Stimulated activated naive CD8-positive, alpha-beta T cell treated with anti-CD3 and anti-CD28 coated beads, Interleukin-15, Interleukin-2, amounts not matched to agents 100 ng/mL and 50 ng/mL, for 24 hours (primary cell): ENCODE results near the gene MAFG.

Experiments used
- H3K27ac Mint-ChIP-seq: one replicate; pipeline ENCODE4 v1.8.0; 2021; ENCODE audit warnings: mild to moderate bottlenecking, mixed read lengths
- H3K27me3 Mint-ChIP-seq: one replicate; pipeline ENCODE4 v1.8.0; 2021; ENCODE audit warnings: mixed read lengths
- H3K36me3 Mint-ChIP-seq: one replicate; pipeline ENCODE4 v1.8.0; 2021; ENCODE audit warnings: low read depth, mixed read lengths
- H3K4me1 Mint-ChIP-seq: one replicate; pipeline ENCODE4 v1.8.0; 2021; ENCODE audit warnings: low read depth, mixed read lengths
- H3K4me3 Mint-ChIP-seq: one replicate; pipeline ENCODE4 v1.8.0; 2021; ENCODE audit warnings: mild to moderate bottlenecking, mixed read lengths
- H3K9me3 Mint-ChIP-seq: one replicate; pipeline ENCODE4 v1.8.0; 2021; ENCODE audit warnings: mixed read lengths

The MAFG gene

DNA sequence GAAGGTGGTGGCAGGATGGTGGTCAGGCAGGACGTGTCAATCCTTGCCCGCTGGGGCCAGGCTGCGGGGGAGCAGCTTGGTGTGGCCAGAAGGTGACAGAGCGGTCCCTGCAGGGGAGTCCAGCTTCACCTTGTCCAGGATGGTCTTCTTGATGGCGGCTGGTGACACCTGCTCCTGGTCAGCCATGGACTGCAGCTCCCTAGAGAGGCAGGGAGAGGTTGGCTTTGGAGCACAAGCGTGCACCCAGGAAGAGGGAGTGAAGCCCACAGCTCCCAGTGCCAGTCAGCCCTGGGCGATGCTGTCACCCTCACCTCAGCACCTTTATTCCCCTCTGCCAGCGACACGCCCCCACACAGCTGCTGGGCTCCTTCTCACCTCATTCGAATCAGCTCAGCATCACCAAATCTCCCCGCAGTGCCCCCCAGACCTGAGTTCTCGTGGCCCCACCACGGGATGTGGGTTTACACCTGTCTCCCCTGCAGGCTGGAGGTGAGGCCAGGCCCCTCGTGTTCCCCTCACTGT, 5.7 kb upstream of the MAFG start:
- H3K4me3 Mint-ChIP-seq: no peak overlapping the region
- H3K4me1 Mint-ChIP-seq: peaks cover 38% of the 10 kb centered on the region
- H3K9me3 Mint-ChIP-seq: no peaks in the 10 kb centered on the region
- H3K27me3 Mint-ChIP-seq: peaks cover 4% of the 10 kb centered on the region
- no peak overlapping the region for H3K27ac Mint-ChIP-seq
- H3K36me3 Mint-ChIP-seq: peaks cover 19% of the 10 kb centered on the region

DNA sequence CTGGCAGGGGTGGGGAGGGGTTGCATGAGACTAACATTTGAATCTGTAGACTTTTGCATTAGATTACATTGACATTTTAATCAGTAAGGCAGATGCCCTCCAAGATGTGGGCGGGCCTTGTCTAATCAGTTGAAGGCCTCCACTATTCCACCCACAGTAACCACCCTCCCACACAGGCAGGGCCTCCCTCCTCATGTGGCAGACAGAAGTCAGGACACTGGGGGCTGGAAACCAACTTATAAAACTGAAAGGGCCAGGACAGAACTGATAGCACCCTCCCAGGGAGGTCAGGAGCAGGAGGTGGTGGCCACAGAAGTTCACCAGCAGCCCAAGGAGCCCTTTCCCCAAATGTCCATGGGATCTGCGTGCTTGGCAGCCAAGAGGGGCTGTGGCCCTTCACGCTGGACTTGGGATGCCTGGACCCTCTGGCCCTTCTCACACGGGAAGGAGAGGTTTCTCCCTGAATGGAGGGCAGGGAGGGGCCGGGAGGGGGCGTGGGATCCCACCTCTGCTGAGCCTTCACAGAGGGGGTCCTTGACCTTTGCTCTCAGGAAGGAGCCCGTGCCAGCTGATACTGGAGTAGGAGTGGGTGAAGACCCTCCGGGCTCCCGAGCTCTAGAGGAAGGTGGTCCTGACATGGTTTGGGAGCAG, 4.9 kb upstream of the MAFG start:
- peaks cover 30% of the 10 kb centered on the region for H3K4me1 Mint-ChIP-seq
- H3K27ac Mint-ChIP-seq: no peak overlapping the region
- no peaks in the 10 kb centered on the region for H3K9me3 Mint-ChIP-seq
- H3K27me3 Mint-ChIP-seq: peaks cover 4% of the 10 kb centered on the region
- H3K36me3 Mint-ChIP-seq: peaks cover 19% of the 10 kb centered on the region
- no peak overlapping the region for H3K4me3 Mint-ChIP-seq

DNA sequence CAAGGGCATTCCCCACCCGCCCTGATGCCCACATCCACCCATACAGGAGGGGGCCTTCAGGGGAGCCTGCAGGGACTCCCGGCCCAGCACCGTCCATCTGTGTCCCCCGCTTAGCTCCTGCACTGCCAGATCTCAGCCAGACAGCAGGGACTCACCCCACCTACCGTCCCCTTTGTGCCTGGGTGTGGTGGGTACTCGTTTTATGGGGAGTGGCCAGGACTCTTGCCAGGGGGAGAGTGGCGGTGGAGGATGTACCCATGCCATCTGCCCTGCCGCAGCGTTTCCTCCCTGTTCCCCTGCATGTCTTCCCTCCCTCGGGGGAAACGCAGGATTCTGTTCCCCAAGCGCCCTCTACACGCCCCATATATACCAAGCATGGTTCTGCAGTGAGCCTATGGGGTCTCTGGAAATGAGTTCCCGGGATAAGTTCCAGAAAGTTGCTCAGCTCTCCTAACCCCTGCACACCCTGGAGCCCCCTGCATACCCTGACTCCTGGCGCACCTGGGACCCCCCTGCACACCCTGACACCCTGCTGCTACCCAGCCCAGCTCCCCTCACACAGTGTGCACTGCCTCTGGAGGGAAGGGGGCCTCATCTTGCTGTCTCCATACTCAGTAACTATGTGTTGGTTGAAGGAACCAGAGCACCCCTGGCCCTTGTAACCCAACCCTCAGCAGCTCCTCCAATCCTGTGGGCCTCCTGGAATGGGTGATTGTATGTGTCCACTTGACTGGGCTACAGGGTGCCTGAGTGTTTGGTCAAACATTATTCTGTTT, 4.2 kb upstream of the MAFG start:
- peaks cover 4% of the 10 kb centered on the region for H3K27me3 Mint-ChIP-seq
- no peak overlapping the region for H3K27ac Mint-ChIP-seq
- peaks cover 19% of the 10 kb centered on the region for H3K36me3 Mint-ChIP-seq
- no peaks in the 10 kb centered on the region for H3K9me3 Mint-ChIP-seq
- peaks cover 29% of the 10 kb centered on the region for H3K4me1 Mint-ChIP-seq
- peak overlapping the region; percentile 20 for H3K4me3 Mint-ChIP-seq

GRCh38 chr17:81931189-81931556, 3.6 kb upstream of the MAFG start:
- H3K4me3 Mint-ChIP-seq: no peak overlapping the region
- no peaks in the 10 kb centered on the region for H3K9me3 Mint-ChIP-seq
- no peak overlapping the region for H3K27ac Mint-ChIP-seq
- H3K27me3 Mint-ChIP-seq: peaks cover 4% of the 10 kb centered on the region
- H3K4me1 Mint-ChIP-seq: peaks cover 31% of the 10 kb centered on the region
- peaks cover 19% of the 10 kb centered on the region for H3K36me3 Mint-ChIP-seq

GRCh38 chr17:81930142-81931125, 2.9 kb upstream of the MAFG start:
- peaks cover 4% of the 10 kb centered on the region for H3K27me3 Mint-ChIP-seq
- H3K36me3 Mint-ChIP-seq: peaks cover 13% of the 10 kb centered on the region
- no peak overlapping the region for H3K27ac Mint-ChIP-seq
- H3K4me3 Mint-ChIP-seq: no peak overlapping the region
- H3K9me3 Mint-ChIP-seq: no peaks in the 10 kb centered on the region
- peaks cover 30% of the 10 kb centered on the region for H3K4me1 Mint-ChIP-seq

GRCh38 chr17:81929253-81930141, 2.0 kb upstream of the MAFG start:
- peaks cover 4% of the 10 kb centered on the region for H3K27me3 Mint-ChIP-seq
- H3K27ac Mint-ChIP-seq: no peak overlapping the region
- peaks cover 36% of the 10 kb centered on the region for H3K4me1 Mint-ChIP-seq
- peaks cover 13% of the 10 kb centered on the region for H3K36me3 Mint-ChIP-seq
- H3K9me3 Mint-ChIP-seq: no peaks in the 10 kb centered on the region
- peak overlapping the region; percentile 65 for H3K4me3 Mint-ChIP-seq

DNA sequence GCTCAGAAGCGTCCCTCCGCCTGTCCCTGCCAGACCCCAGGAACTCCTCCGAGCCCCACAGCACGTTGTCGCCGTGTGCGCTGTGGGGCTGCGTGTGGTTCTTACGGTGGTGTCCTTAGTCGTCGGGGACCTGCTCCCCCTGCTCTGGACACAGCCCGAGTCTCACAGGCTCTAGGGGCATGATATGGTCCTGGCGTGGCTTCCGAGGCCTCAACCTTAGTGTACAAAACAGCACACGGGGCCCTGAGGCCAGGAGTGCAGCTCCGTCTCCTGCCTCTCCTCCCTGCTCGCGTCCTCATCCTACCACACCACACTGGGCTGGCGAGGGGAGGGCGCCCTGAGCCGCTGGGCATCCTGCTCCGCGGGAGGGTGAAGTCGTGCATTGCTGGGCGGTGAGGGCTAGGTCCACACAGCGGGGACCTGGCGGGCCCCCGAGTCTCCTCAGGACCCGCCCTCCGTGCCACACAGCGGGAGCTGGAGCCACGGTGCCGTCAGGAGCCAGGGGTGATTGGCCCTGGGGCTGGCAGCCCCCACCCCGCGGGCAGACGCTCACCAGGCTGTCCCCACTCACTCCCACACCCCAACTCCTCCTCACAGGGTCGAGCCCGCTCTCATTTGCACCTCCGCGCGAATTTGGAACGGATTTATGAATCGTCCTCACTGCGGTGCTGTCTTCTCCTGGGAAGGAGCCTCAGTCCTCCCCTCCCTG, 1.2 kb upstream of the MAFG start:
- Mint-ChIP-seq H3K27me3 (peaks cover 4% of the 10 kb centered on the region), H3K9me3 (no peaks in the 10 kb centered on the region), H3K36me3 (peaks cover 8% of the 10 kb centered on the region), H3K4me1 (peaks cover 38% of the 10 kb centered on the region), H3K4me3 (peak overlapping the region; percentile 78), H3K27ac (no peak overlapping the region)

- H3K27ac Mint-ChIP-seq: no peak overlapping the region
- peak overlapping the region; percentile 70 for H3K4me3 Mint-ChIP-seq
Observed at GRCh38 chr17:81927152-81927652, 333 bp downstream of the MAFG start.

DNA sequence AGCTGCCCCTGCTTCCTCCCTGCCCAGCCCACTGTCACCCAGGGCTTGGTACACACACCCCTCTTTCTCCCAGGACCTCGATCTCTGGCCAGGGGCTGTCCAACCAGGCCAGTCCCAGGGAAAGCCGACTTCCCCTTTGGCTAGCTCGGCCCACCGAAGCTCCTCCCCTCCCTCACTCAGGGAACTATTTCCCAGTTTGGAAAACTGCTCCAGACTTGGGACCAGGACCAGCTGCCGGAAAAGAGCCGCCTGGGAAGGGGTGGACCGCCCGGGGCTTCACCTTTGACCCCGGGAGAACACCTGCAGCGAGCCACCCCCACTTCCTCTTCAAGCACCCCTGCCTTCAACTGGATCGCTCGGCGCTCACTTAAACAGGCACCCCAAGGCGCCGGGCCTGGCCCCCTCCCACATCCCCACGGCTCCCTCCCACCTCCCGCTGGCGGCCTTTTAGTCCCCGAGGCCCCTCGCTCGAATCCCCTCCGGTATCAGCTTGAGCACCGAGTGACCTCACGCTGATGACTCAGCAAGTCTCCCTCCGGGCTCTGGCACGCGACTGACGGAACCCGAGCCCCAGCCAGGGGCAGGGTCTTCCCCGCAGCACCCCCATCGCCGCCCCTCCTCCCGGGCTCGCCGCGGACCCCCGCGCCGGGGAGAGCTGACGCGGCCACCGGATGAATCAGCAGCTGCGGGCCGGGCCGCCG, 934 bp downstream of the MAFG start:
- peak overlapping the region; percentile 86 for H3K4me3 Mint-ChIP-seq
- peaks cover 31% of the 10 kb centered on the region for H3K4me1 Mint-ChIP-seq
- no peaks in the 10 kb centered on the region for H3K9me3 Mint-ChIP-seq
- H3K36me3 Mint-ChIP-seq: no peaks in the 10 kb centered on the region
- peak overlapping the region; percentile 79 for H3K27ac Mint-ChIP-seq
- H3K27me3 Mint-ChIP-seq: peaks cover 4% of the 10 kb centered on the region

More at GRCh38 chr17:81927152-81927652, 333 bp downstream of the MAFG start:
- peaks cover 34% of the 10 kb centered on the region for H3K4me1 Mint-ChIP-seq
- H3K27me3 Mint-ChIP-seq: peaks cover 4% of the 10 kb centered on the region
- H3K9me3 Mint-ChIP-seq: no peaks in the 10 kb centered on the region
- H3K36me3 Mint-ChIP-seq: no peaks in the 10 kb centered on the region

GRCh38 chr17:81925860-81926450, 1.6 kb downstream of the MAFG start:
- H3K4me3 Mint-ChIP-seq: peak overlapping the region; percentile 86
- peaks cover 29% of the 10 kb centered on the region for H3K4me1 Mint-ChIP-seq
- H3K27ac Mint-ChIP-seq: peak overlapping the region; percentile 79

GRCh38 chr17:81924557-81925532, 2.7 kb downstream of the MAFG start:
- Mint-ChIP-seq H3K27me3 (peaks cover 4% of the 10 kb centered on the region), H3K36me3 (peaks cover 5% of the 10 kb centered on the region), H3K9me3 (no peaks in the 10 kb centered on the region), H3K27ac (no peak overlapping the region), H3K4me1 (peaks cover 24% of the 10 kb centered on the region), H3K4me3 (peak overlapping the region; percentile 23)

More at GRCh38 chr17:81925860-81926450, 1.6 kb downstream of the MAFG start:
- peaks cover 5% of the 10 kb centered on the region for H3K36me3 Mint-ChIP-seq
- H3K9me3 Mint-ChIP-seq: no peaks in the 10 kb centered on the region
- peaks cover 4% of the 10 kb centered on the region for H3K27me3 Mint-ChIP-seq
